ENCODE measurements around the gene MAMDC2. TPM values are rescaled to one million over a fixed set of nuclear protein-coding genes. Genes with fewer than 3 reads are reported as not detected.

MAMDC2 gene
- total RNA-seq, 1 donor from 2014 or later: 76.7 TPM

DNA sequence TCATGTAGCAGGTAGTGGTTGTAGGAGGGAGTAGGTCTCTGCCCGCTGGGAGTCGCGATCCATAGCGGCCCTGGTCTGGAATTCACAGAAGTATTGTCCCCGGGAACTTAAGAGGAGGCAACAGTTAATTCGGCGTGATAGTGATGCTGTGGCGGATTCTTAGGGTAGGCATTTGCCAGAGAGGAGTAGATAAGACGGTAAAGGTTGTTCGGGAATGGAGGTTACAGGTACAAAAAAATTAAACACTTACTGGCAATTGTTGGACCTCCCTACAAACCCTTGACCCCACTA lies 215.8 kb downstream of the MAMDC2 start:
- Mint-ChIP-seq H3K36me3 (ENCODE audit: low read depth) (peaks cover 20% of the 10 kb centered on the region), H3K27me3 (ENCODE audit: low read depth) (no peaks in the 10 kb centered on the region), H3K4me1 (ENCODE audit: low read depth) (peaks cover 82% of the 10 kb centered on the region), H3K27ac (ENCODE audit: unreplicated experiment) (peak overlapping the region; percentile 97), H3K4me3 (ENCODE audit: unreplicated experiment) (peak overlapping the region; percentile 84), H3K9me3 (ENCODE audit: low read depth) (no peaks in the 10 kb centered on the region)
- TF ChIP-seq, protein P1, sequence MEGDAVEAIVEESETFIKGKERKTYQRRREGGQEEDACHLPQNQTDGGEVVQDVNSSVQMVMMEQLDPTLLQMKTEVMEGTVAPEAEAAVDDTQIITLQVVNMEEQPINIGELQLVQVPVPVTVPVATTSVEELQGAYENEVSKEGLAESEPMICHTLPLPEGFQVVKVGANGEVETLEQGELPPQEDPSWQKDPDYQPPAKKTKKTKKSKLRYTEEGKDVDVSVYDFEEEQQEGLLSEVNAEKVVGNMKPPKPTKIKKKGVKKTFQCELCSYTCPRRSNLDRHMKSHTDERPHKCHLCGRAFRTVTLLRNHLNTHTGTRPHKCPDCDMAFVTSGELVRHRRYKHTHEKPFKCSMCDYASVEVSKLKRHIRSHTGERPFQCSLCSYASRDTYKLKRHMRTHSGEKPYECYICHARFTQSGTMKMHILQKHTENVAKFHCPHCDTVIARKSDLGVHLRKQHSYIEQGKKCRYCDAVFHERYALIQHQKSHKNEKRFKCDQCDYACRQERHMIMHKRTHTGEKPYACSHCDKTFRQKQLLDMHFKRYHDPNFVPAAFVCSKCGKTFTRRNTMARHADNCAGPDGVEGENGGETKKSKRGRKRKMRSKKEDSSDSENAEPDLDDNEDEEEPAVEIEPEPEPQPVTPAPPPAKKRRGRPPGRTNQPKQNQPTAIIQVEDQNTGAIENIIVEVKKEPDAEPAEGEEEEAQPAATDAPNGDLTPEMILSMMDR (IDR thresholded peaks at IDR 0.05): no peak
- no peak for DNase-seq (ENCODE audit: low spot score)

DNA sequence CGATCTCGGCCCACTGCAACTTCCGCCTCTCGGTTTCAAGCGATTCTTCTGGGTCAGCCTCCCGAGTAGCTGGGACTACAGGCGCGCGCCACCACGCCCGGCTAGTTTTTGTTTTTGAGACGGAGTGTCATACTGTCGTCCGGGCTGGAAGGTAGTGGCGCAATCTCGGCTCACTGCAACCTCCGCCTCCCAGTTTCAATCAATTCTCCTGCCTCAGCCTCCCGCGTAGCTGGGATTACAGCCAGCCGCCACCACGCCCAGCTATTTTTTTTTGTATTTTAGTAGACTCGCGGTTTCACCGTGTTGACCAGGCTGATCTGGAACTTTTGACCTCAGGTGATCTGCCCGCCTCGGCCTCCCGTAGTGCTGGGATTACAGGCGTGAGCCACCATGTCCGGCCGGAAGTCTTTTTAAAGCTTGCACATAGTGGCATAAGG lies 216.4 kb downstream of the MAMDC2 start:
- peak overlapping the region; percentile 84 for H3K4me3 Mint-ChIP-seq (ENCODE audit: unreplicated experiment)
- peaks cover 82% of the 10 kb centered on the region for H3K4me1 Mint-ChIP-seq (ENCODE audit: low read depth)
- peaks cover 24% of the 10 kb centered on the region for H3K36me3 Mint-ChIP-seq (ENCODE audit: low read depth)
- DNase-seq (ENCODE audit: low spot score): no peak
- H3K27ac Mint-ChIP-seq (ENCODE audit: unreplicated experiment): peak overlapping the region; percentile 97
- H3K27me3 Mint-ChIP-seq (ENCODE audit: low read depth): no peaks in the 10 kb centered on the region
- no peaks in the 10 kb centered on the region for H3K9me3 Mint-ChIP-seq (ENCODE audit: low read depth)
- TF ChIP-seq, protein P1 (IDR thresholded peaks at IDR 0.05): no peak

DNA sequence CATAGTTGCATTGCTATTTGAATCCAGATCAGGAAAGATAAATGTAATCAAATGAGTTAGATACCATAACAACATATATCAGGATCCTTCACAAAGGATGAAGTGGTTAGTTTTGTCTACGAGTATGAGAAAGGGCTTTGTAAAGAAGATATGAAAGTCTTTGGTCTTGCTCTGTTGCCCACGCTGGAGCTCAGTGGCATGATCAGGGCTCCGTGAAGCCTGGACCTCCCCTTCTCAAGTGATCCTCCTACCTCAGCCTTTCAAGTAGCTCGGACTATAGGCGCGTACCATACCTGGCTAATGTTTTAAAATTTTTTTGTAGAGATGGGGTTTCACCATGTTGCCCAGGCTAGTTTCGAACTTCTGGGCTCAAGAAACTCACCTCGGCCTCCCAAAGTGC lies 217.0 kb downstream of the MAMDC2 start:
- TF ChIP-seq, protein P1 (IDR thresholded peaks at IDR 0.05): no peak
- H3K27me3 Mint-ChIP-seq (ENCODE audit: low read depth): no peaks in the 10 kb centered on the region
- H3K27ac Mint-ChIP-seq (ENCODE audit: unreplicated experiment): peak overlapping the region; percentile 97

DNA sequence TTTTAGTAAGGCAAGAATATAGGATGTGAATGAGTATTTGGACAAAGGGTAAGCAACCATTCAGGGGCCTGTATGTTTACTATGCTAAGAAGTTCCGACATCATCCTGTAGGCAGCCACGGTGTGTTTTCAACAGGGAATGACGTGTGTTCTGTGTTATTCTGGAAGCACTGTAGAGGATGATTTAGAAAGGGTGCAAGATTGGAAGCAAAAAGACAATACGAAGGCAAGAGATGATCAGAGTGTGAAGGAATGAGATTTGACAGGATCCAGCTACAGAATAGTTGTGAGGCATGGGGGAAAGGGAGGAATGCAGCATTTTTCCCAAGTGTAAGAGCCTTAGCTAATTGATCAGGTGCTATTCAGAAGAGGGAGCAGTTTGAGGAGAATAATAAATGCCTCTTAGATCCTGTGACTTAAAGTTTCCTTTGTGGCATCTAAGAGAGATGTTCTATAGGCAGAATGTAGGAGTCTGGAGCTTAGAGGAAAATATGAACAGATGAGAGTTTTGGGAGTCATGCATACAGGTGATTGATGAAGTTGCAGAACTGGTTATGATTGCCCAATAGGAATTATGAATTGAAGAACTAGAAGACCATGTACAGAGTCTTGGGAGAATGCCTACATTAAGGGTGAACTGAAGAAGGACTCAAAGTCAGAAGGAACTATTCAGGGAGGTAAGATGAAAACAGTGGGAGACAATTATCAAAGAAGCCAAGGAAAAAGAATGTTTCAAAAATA lies 217.7 kb downstream of the MAMDC2 start:
- Mint-ChIP-seq H3K4me1 (ENCODE audit: low read depth) (peaks cover 77% of the 10 kb centered on the region), H3K9me3 (ENCODE audit: low read depth) (no peaks in the 10 kb centered on the region), H3K4me3 (ENCODE audit: unreplicated experiment) (peak overlapping the region; percentile 84), H3K36me3 (ENCODE audit: low read depth) (peaks cover 28% of the 10 kb centered on the region), H3K27ac (ENCODE audit: unreplicated experiment) (peak overlapping the region; percentile 23), H3K27me3 (ENCODE audit: low read depth) (no peaks in the 10 kb centered on the region)
- DNase-seq (ENCODE audit: low spot score): no peak
- TF ChIP-seq, protein P1 (IDR thresholded peaks at IDR 0.05): no peak

More for the DNA sequence above, 217.0 kb downstream of the MAMDC2 start:
- no peaks in the 10 kb centered on the region for H3K9me3 Mint-ChIP-seq (ENCODE audit: low read depth)
- peak overlapping the region; percentile 84 for H3K4me3 Mint-ChIP-seq (ENCODE audit: unreplicated experiment)
- H3K36me3 Mint-ChIP-seq (ENCODE audit: low read depth): peaks cover 26% of the 10 kb centered on the region
- peaks cover 79% of the 10 kb centered on the region for H3K4me1 Mint-ChIP-seq (ENCODE audit: low read depth)
- DNase-seq (ENCODE audit: low spot score): no peak

DNA sequence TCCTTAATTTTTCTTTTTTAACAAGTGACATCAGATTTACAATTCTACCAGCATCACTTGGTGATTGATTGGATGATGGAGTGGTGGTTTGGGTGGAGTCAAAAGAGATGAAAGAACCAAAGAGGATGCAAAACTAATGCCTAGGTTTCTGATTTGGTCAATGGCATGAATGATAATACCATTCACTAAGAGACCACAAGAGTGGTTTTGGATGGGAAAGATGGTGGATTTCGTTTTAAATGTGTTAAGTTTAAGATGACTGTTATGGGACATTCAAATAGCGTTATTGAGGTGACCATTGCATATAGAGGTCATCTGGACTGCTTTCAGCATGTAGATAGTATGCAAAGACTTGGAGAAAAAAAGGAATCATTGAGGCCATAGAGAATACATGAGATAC lies 218.7 kb downstream of the MAMDC2 start:
- H3K4me1 Mint-ChIP-seq (ENCODE audit: low read depth): peaks cover 69% of the 10 kb centered on the region
- peak overlapping the region; percentile 84 for H3K4me3 Mint-ChIP-seq (ENCODE audit: unreplicated experiment)
- no peaks in the 10 kb centered on the region for H3K9me3 Mint-ChIP-seq (ENCODE audit: low read depth)
- H3K27ac Mint-ChIP-seq (ENCODE audit: unreplicated experiment): peak overlapping the region; percentile 63
- peaks cover 28% of the 10 kb centered on the region for H3K36me3 Mint-ChIP-seq (ENCODE audit: low read depth)
- no peak for DNase-seq (ENCODE audit: low spot score)
- TF ChIP-seq, protein P1 (IDR thresholded peaks at IDR 0.05): no peak
- no peaks in the 10 kb centered on the region for H3K27me3 Mint-ChIP-seq (ENCODE audit: low read depth)
